Measurements from ENCODE around the gene RARB.

The RARB gene

DNA sequence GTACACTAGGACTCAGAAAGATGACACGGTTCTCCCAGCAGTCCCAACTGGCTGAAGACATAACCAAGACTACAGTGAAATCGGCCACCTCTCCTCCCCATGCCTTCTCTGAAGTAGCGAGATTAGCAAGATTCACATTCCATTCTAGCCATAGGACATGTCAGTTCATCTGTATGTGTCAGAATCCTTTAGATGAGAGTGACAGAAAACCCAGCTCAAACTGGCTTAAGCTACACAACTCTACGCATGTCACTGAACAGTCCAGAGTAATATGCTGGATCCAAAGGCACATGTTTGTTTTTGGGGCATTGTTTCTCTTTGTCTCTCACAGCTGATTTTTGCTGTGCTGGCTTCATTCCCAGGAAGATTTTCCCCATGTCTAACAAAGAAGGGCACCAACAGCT is 75.8 kb downstream of the RARB start:
- DNase-seq (ENCODE audit: low read depth in 3 of 3, low spot score in 1 of 3): no peak

DNA sequence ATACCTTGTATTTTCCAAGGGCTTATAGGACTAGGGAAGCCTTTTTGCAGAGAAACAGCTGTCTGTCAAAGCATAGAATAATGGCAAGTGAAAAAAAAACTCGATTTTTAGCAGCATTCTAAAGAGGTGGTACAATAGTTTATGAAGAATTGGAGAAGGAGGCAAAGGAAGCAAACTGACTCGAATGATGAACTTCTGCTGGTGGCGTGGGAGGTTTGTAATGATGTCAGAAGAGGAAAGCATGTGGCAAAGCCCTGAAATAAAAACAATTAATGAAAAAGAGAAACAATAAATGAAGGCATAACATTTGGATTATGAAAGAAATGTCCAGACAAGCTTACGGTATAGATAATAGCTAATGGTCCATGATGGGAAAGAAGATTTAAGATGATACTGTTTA is 77.5 kb downstream of the RARB start:
- no peak for DNase-seq (ENCODE audit: low read depth in 3 of 3, low spot score in 1 of 3)

DNA sequence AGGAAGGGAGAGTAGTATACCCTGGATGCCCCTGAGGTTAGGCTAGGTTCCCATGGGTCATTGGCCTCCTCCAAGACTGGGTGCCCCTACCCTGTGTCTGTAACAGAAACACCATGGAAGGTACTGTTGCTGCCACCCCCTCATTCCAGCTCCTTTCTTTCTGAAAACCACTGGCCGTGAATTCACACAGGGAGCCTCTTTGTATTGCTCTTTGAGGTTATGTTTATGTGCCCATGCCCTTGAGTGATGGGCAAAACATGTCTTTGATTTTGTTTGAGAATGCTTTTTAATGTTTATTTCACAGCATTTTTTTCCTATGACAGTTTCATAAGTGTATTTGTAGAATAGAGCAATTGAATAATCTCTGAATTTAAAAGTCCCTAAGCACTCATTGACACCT is 79.7 kb downstream of the RARB start:
- no peak for DNase-seq (ENCODE audit: low read depth in 3 of 3, low spot score in 1 of 3)

DNA sequence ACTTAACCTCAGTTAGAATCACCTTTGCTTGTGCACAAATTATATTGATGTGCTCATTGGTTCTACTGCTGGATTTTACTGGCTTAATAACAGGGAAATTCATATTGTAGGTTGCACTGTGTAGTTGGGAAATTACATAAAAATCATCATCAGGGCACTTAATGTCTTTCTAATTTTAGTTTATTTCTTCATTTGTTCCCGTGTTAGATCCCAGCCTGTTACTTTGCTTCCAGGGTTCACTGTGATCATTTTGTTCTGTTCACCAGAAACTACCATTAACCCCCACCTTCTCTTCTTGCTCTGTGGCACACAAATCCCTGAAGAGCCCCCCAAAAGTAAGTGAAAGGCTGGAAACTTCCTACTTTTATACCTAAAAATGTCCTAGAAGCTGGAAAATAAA is 80.4 kb downstream of the RARB start:
- DNase-seq (ENCODE audit: low read depth in 3 of 3, low spot score in 1 of 3): no peak

DNA sequence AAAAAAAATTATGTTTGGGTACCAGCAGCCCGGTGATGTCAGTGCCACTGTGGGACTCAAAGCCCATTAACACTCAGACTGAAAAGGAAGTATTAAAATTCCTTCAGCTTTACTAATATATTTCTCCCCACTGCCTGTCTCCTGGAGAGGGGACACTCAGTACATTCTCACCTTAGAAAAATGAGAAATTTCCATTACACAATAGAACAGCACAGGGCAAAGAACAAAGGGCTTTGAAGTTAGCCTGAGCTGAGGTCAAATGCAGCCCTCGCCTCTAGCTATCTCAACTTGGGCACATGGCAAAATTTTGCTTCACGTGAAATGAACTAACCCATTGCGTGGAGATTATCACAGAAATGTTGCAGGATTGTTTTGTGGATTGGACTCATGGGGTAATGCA is 80.8 kb downstream of the RARB start:
- DNase-seq (ENCODE audit: low read depth in 3 of 3, low spot score in 1 of 3): no peak

DNA sequence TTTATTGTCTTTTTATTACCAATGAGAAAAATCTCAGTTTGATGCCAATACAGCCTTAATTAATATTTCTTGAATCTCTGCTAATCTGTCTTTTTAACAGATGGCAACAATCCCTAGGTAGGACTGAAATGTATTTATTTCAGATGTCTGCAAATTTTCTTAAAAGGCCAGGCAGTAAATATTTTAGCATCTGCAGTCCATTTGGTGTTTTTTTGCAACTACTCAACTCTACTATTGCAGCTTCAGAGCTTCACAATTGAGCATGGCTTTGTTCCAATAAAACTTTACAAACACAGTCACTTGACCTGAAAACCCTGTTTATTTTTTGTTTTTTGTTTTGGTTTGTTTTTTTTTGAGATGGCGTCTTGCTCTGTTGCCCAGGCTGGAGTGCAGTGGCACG is 82.7 kb downstream of the RARB start:
- DNase-seq (ENCODE audit: low read depth in 3 of 3, low spot score in 1 of 3): no peak

DNA sequence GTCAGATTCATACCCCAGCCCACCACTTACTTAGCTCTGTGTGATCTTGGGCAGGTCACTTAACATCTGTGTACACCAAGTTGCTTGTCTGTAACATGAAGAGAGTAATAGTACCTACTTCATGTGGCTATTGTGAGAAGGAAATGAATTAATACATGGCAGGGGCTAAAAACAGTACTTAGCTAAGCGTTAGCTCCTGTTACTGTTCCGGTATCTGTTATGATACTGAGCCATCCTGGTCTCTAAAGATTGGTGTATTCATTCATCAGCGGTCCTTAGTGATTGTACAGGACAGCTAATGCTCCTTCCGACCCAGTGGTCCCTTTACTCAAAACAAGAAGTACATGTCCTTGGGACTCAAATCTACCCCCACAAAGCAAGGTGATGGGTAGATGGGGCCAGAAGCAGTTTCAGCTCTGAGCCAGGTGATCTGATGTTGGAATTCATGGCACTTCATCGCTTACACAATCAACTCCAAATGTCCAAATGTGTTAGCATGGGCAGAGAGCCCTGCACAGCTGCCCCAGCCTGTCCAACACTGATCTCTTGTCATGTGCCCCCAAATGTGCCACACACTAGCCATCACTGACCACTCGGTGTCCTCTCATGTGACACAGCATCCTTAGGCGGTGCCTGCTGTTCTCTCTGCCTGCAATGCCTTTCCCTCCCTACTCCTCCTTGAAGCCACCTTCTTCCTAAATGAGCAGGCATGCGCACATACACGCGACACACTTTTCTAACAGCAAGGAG is 84.1 kb downstream of the RARB start:
- DNase-seq (ENCODE audit: low read depth in 3 of 3, low spot score in 1 of 3): no peak

DNA sequence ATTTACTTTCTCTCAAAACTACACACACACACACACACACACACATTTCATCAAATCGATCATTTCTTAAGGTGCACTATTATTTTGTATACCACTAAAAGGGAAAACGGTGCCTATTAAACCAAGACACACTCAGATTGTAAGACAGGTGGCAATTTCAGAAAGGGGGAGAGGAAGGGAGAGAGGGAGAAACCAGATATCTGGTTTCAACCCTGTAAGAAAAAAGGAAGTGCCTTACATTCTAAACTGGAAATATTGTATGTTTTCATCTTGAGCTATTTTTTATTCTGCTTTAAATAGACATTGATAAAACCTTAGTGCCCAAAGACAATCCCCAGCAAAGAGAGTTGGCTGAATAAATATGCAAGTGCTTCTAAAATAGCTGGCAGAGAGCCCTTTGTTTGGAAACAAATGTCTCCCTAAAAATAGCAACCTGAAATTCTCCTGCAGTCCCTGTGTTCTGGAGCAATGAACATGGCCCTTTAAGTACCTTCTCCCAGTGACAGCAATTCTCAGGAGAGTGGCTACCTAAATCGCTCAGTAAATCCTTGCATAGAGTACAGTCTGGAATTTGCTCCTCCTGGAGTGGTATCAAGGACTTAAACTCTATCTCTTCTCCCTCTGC is 85.7 kb downstream of the RARB start:
- DNase-seq (ENCODE audit: low read depth in 3 of 3, low spot score in 1 of 3): no peak

DNA sequence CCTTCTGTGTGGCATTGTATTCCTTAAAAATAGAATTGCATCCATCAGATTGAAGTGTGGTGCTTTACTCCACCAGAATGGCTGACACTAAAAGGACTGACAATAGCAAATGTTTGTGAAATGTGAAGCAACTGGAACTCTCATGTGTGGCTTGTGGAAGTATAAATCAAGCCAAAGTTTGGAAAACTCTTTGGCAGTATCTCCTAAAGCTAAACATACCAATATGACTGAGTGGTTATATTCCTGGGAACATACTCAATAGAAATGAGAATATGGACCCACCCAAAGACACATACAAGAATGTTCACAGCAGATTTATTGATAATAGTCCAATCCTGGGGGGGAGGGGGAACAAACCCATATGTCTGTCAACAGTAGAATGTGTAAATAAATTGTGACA is 87.1 kb downstream of the RARB start:
- DNase-seq (ENCODE audit: low read depth in 3 of 3, low spot score in 1 of 3): no peak

DNA sequence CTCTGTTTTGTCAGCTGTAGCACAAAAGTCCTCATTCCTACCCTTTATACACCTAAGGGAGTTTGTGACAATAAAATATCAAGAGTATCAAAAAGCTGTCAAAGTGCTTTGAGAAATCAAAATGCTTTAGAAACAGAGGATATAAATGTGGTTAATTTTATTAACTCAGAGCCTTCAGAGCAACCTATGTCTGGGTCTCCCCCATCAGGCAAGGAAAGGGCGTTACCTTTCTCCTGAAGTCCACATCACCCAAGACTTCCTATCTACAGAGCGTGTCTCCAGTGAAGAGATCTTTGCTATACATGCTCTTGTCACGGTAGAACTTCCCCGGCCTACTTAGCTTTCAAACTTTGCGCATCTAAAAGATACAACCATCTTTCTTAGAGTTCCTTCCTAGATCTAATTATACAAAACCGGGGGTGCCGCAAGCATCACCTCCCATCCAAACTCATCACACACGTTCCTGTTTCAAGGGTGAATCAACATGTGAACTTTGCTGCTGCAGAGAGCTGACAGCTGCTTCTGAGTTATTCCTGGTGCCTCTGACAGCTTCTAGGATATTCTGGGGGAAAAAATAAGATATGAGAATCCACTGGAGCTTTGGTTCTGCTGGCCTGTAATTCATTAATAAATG is 93.0 kb downstream of the RARB start:
- DNase-seq (ENCODE audit: low read depth in 3 of 3, low spot score in 1 of 3): no peak

DNA sequence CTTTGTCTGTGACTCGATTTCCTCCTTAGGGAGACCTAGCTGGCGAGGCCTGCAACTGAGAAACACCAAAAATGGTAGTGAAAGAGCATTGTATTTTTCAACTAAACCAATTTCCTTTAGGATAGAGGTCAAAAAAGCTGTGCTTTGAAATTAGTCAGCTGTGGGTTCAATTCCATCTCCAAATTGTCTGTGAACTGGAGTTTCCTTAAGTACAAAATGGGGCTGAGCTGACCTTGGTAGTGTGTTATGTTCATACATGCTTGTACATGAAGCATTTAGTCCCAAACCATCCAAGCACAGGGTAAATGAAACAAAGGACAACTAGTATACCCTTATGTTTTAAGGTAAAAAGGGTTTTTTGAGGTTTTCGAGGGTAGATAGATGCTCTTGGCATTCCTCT is 99.3 kb downstream of the RARB start:
- no peak for DNase-seq (ENCODE audit: low read depth in 3 of 3, low spot score in 1 of 3)

DNA sequence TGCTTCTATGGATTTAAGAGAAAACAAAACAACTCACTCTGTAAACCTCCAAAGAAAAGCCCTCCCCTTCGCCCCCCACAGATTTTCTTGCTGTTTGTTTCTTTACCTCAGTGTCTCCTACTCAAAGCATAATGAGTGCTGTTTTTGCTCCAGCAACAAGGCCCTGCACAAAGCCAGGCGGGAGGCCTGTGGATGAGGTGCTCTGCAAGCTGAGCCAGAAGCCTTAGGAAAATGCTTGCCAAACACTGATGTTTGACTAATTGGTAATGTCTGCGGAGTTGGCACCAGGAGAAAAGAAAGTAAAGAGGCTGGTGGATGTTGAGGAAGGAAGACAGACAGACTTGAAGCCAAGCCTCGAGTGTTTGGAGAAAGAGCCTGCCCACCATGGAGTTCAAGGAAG is 99.7 kb downstream of the RARB start:
- no peak for DNase-seq (ENCODE audit: low read depth in 3 of 3, low spot score in 1 of 3)

DNA sequence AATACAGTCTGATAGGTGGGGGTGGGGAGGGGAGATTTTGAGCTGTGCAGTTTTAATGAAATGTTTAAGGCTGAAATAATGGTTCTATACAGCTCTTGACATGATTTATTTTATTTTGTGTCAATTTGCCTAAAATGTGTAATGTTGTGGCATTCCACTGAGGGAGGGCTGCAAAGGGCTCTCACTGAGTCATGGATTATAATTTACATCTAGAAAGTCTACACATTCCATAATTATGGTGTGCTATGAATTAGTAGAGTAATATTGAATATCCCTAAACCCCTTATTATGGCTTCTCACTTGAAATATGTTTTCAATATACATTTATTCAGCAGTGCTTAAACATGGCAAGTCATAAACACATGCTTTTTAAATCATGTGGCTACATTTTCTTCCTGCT is 103.9 kb downstream of the RARB start:
- DNase-seq (ENCODE audit: low read depth in 3 of 3, low spot score in 1 of 3): no peak

DNA sequence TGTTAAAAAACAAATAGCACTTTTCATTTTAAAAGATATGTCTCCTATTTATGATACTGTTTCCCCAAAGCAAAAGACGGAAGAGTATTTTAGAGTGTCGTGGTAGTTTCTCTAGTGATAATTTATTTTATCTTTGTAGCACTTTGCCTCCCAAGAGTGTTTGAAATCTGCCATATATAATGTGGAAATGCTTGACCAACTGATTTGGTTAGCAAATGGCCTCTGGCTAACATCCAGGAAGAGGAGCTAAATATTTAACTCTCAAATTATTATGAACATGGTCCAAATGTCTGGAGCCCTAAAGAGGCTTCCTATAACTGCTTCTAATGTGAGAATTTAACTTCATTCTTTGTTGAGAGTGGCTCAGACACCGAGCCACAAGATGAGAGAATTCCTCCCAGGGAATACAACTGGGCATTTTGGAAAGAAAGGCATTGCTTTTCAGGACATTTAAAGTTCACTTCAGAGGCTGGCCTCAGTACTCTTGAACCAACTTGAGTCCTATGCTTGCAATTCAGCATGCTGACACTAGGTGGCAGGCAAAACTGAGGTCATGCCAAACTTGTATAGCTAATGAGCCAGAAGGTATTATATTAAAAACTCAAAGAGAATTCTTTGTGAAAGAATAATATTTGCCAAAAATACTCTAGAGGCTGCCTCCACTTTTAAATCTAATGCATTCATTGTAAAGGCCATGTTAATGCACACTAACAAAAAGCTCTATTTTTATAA is 104.5 kb downstream of the RARB start:
- DNase-seq (ENCODE audit: low read depth in 3 of 3, low spot score in 1 of 3): no peak

DNA sequence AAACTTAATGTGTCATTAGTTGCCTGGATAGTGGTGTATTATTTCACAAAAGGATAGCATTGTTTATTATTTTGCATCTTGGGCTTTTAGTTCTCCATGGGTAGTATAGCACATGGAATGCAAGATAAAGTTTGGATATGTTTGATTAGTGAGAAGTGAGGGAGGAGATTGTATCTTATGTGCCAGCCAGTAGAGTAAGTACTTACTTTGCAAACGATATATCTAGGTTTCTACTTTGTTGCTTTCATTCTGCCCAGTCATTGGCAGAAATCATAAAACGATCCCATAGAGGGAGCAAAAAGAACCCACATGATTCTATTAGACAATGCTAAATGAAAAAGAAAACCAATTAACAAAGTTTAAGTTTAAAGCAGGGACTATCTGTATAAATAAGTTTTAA is 105.3 kb downstream of the RARB start:
- no peak for DNase-seq (ENCODE audit: low read depth in 3 of 3, low spot score in 1 of 3)

DNA sequence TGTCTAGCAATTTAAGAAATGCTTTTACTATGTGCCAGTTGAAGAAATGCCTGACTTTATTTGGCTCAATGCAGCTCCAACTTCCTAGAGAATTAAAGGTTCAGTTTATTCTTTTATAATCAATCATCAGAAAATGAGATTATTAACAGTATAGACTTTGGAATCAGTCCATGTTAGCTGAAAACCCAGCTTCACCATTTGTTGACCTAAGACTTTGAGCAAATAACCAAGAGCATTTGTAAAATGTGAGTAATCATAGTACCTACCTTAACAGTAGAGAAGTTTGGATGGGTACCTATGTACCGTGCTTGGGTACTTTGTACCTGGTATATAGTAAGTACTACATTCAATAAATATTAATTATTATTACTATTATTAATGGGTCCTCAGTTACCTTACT is 105.9 kb downstream of the RARB start:
- no peak for DNase-seq (ENCODE audit: low read depth in 3 of 3, low spot score in 1 of 3)

DNA sequence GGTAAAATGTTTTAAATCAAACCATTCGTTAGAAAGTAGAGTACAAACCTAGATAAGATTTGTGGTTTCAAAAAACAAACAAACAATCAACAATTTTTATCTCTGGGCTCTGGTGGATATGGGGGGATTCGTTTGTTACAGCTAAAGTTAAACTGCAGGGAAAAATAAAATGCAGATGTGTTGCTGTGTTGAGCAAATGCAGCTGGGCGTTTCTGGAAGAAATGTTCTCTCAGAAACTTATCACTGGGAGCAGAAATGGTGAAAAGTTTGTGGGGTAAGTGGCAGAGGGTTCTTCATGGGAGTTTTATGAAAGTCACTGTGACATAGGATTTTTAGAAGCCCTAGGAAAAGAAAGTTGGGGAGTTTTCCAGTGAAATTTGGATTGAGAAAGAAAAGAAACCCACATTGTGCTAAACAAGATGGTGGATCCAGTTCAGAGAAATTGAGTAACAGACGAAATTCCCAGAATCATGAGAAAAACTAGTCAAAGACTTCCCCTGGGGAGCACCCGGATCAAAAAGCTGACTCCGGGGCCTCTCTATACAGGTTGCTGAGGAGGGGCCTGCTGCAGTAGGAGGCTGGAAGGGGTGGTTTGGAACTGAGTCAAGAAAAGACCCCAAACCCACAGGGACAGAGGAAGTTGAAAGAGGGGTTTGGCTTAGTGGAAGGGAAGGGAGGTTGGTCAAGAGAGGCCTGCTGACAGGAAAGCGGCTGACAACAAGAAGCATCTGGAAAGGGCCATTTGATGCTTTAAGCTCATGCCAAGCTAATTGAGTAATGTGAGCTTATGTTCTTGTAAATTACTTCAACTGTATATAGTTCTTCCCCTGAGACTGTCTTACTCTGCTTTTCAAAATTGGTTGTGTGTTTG is 108.7 kb downstream of the RARB start:
- DNase-seq (ENCODE audit: low read depth in 3 of 3, low spot score in 1 of 3): no peak

DNA sequence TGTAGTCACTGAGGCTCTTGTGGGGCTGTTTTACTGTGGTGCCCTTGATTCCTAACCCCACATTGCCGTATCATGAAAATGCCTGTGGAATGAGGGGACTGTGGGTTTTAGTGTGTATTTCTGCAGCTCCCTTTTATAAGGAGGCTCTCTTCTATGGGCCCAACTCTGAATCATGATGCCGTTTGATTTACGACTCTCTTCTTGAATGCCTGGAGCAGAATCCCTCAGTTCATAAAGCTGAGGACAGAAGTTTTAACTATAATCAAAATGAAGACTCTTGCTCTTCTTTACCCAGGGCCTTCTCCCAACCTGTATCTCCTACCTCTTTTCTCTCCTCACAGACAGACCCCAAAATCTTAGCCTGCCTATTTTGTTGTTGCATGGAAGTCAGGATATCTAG is 109.5 kb downstream of the RARB start:
- DNase-seq (ENCODE audit: low read depth in 3 of 3, low spot score in 1 of 3): no peak

DNA sequence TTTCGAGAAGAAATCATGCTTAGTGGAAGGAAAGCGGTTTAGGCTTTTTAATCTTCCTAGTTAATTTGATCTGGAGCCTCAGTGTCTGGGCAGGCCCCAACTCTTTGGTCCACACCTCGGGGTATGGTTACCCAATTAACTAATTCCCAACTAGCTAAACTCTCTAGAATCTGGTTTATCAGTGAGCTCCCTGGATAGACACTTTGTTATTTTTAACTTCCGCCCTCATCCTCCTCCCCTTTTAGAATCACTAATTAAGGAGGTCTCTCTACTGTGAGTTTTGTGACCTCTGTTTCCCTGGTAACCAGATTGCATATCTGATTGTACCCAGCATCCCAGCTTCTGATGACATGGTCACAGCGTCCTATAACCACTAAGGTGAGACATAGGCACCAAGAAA is 112.2 kb downstream of the RARB start:
- DNase-seq (ENCODE audit: low read depth in 3 of 3, low spot score in 1 of 3): no peak

DNA sequence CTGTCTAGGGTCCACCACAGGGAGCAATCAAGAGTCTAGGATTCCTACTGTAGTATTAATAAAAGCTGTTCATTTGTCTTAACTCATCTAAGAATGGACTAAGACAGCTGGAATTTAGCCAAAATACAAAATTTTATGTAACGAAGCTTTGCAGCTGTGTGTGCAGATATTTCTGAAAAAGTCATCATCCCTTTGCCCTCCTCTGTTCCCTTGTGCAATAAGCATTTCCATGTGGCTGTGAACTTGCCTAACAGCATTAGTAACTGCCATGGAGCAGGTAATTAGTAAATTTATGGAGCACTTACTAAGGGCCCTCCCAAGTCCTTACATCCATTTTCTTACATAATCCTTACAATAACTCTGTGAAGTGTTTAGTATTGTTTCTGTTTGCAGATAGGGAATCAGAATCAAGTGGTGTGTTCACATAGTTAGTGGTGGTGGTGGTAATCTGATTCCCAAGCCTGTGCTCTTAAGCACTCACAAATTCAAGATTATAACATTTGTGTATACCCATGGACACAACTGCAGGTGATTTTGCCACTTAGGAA is 114.5 kb downstream of the RARB start:
- no peak for DNase-seq (ENCODE audit: low read depth in 3 of 3, low spot score in 1 of 3)

DNA sequence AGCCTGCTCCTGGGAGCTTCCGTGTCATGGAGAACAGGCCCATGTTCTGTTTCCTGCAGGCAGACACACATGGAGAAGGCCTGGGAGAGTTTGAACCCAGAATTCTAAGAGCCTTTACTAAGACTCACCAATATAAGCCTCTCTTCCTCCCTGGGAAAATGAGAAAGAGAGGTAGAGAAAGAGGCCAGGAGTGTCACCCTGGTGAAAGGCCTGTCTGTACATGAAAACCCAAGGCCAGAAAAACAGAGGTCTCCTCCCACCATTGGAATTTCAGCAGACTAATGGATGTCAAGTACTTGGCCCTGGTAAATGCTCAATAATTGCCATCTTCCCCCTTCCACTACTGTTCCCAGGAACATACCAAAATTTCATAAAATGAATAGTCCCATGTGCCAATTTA is 119.0 kb downstream of the RARB start:
- no peak for DNase-seq (ENCODE audit: low read depth in 3 of 3, low spot score in 1 of 3)

Data from stimulated activated CD4-positive, alpha-beta T cell treated with anti-CD3 and anti-CD28 coated beads, TNF-alpha, amount 100 ng/mL, for 1 hour (primary cell).